GM18519 (cell line): Measurements from ENCODE around the gene RFX2.
"Not testable (repeated sequence)": the region's sequence is repeated elsewhere in the genome, so short reads cannot be mapped to it uniquely, and the experiment has no call there.

Experiments used
- ATAC-seq: cut with Tn5 transposase; IDR thresholded peaks from one replicate; pipeline ENCODE4 v1.9.1; 2021; ENCODE audit warnings: mild to moderate bottlenecking, moderate library complexity; ENCODE audit not compliant: unreplicated experiment, low FRiP score

Gene RFX2

GRCh38 chr19:6076675-6077463 lies 33.4 kb downstream of the RFX2 start:
- ATAC-seq: no peak

GRCh38 chr19:6076291-6076665 lies 34.0 kb downstream of the RFX2 start:
- ATAC-seq: no peak

- no peak for ATAC-seq
Measured at GRCh38 chr19:6074709-6075403, 35.4 kb downstream of the RFX2 start.

- ATAC-seq: no peak
Measured at GRCh38 chr19:6073858-6074708, 36.2 kb downstream of the RFX2 start.

- ATAC-seq: not testable (repeated sequence)
Measured at GRCh38 chr19:6073233-6073632, 37.1 kb downstream of the RFX2 start.

- ATAC-seq: no peak
Measured at GRCh38 chr19:6071875-6072274, 38.4 kb downstream of the RFX2 start.

GRCh38 chr19:6070720-6071485 lies 39.4 kb downstream of the RFX2 start:
- no peak for ATAC-seq

- no peak for ATAC-seq
Measured at GRCh38 chr19:6070207-6070681, 40.1 kb downstream of the RFX2 start.

- ATAC-seq: no peak
Measured at GRCh38 chr19:6069268-6069791, 41.0 kb downstream of the RFX2 start.

GRCh38 chr19:6068711-6069110 lies 41.6 kb downstream of the RFX2 start:
- ATAC-seq: no peak

- ATAC-seq: no peak
Measured at GRCh38 chr19:6067975-6068374, 42.3 kb downstream of the RFX2 start.

GRCh38 chr19:6066661-6067646 lies 43.3 kb downstream of the RFX2 start:
- ATAC-seq: no peak

GRCh38 chr19:6065685-6066374 lies 44.5 kb downstream of the RFX2 start:
- no peak for ATAC-seq

GRCh38 chr19:6064336-6065073 lies 45.8 kb downstream of the RFX2 start:
- no peak for ATAC-seq

GRCh38 chr19:6063576-6064335 lies 46.5 kb downstream of the RFX2 start:
- no peak for ATAC-seq

GRCh38 chr19:6062961-6063575 lies 47.2 kb downstream of the RFX2 start:
- no peak for ATAC-seq
